NCI-H2227 (cell line): Measurements from ENCODE around the gene ABLIM1.

ENCODE experiments used
- DNase-seq: peaks from one replicate; lab custom pipeline; 2025; ENCODE audit not compliant: unreplicated experiment; lab: John Stamatoyannopoulos, UW

ABLIM1 gene

GRCh38 chr10:114397651-114398145 lies 260.4 kb downstream of the ABLIM1 start:
- no peak for DNase-seq

GRCh38 chr10:114396464-114396863 lies 261.6 kb downstream of the ABLIM1 start:
- DNase-seq: no peak

- DNase-seq: no peak
Observed at GRCh38 chr10:114395366-114396022, 262.6 kb downstream of the ABLIM1 start.

- DNase-seq: no peak
Observed at GRCh38 chr10:114394531-114394930, 263.5 kb downstream of the ABLIM1 start.

GRCh38 chr10:114393886-114394285 lies 264.2 kb downstream of the ABLIM1 start:
- no peak for DNase-seq

GRCh38 chr10:114393482-114393881 lies 264.6 kb downstream of the ABLIM1 start:
- no peak for DNase-seq

- no peak for DNase-seq
Observed at GRCh38 chr10:114392112-114392835, 265.8 kb downstream of the ABLIM1 start.

GRCh38 chr10:114391599-114391998 lies 266.5 kb downstream of the ABLIM1 start:
- DNase-seq: no peak

- DNase-seq: no peak
Observed at GRCh38 chr10:114389426-114389825, 268.6 kb downstream of the ABLIM1 start.

- DNase-seq: no peak
Observed at GRCh38 chr10:114388275-114388674, 269.8 kb downstream of the ABLIM1 start.

GRCh38 chr10:114387784-114388183 lies 270.3 kb downstream of the ABLIM1 start:
- DNase-seq: no peak

- no peak for DNase-seq
Observed at GRCh38 chr10:114386452-114386851, 271.6 kb downstream of the ABLIM1 start.

GRCh38 chr10:114385557-114385956 lies 272.5 kb downstream of the ABLIM1 start:
- DNase-seq: no peak

- DNase-seq: no peak
Observed at GRCh38 chr10:114384601-114385000, 273.5 kb downstream of the ABLIM1 start.

GRCh38 chr10:114384181-114384580 lies 273.9 kb downstream of the ABLIM1 start:
- no peak for DNase-seq
